H1 (cell line): ENCODE measurements around the gene ING1. TPM values are rescaled to one million over a fixed set of nuclear protein-coding genes. Genes with fewer than 3 reads are reported as not detected.

Experiments
- CTCF ChIA-PET: fragments of 300-600 bp; sonication (Branson Sonifier 250); formaldehyde crosslinking; loops from one replicate; lab custom pipeline; 2021; ENCODE audit not compliant: partially characterized antibody; lab: Charles Lee
- POLR2A ChIA-PET: fragments of 300-600 bp; sonication (Branson Sonifier 250); formaldehyde crosslinking; loops from one replicate; lab custom pipeline; 2021; ENCODE audit warnings: inconsistent platforms; ENCODE audit not compliant: partially characterized antibody; lab: Charles Lee
- DNase-seq, 2 experiments: peaks; one replicate each; pipeline versions ENCODE4 v3.0.0 to v3.0.0-alpha.2; 2010 to 2022; ENCODE audit warnings: low spot score in 2 of 2, low read depth in 1 of 2, mixed read lengths in 1 of 2
- FAIRE-seq: peaks from 2 replicates; lab custom pipeline; 2011; peaks lifted over from hg19 to GRCh38; lab: Jason Lieb, UNC
- H2AFZ ChIP-seq: 2 replicates; pipeline ENCODE4 v1.8.1; 2012; ENCODE audit warnings: low read length, inconsistent platforms
- H2AK5ac ChIP-seq: 2 replicates; pipeline ENCODE4 v1.6.1; 2013; ENCODE audit warnings: low read depth, low read length
- H2BK120ac ChIP-seq: replicated peaks from 2 replicates; pipeline ENCODE3; 2013; ENCODE audit warnings: low read depth, low read length, inconsistent platforms
- H2BK12ac ChIP-seq: 2 replicates; pipeline ENCODE4 v1.6.1; 2013; ENCODE audit warnings: low read depth, low read length
- H2BK15ac ChIP-seq: 2 replicates; pipeline ENCODE4 v1.6.1; 2013; ENCODE audit warnings: low read length
- H2BK20ac ChIP-seq: 2 replicates; pipeline ENCODE4 v1.6.1; 2013; ENCODE audit warnings: low read length
- H2BK5ac ChIP-seq: 2 replicates; pipeline ENCODE4 v1.6.1; 2013; ENCODE audit warnings: low read depth, low read length
- H3K14ac ChIP-seq: 2 replicates; pipeline ENCODE4 v1.6.1; 2013; ENCODE audit warnings: inconsistent platforms; ENCODE audit not compliant: insufficient read length
- H3K18ac ChIP-seq: 2 replicates; pipeline ENCODE4 v1.6.1; 2013; ENCODE audit warnings: low read length; ENCODE audit errors: extremely low read depth
- H3K23ac ChIP-seq: 2 replicates; pipeline ENCODE4 v1.6.1; 2013; ENCODE audit warnings: inconsistent platforms; ENCODE audit not compliant: insufficient read length
- H3K23me2 ChIP-seq: 2 replicates; pipeline ENCODE4 v1.6.1; 2013; ENCODE audit warnings: low read depth, low read length
- H3K27ac ChIP-seq: 2 replicates; pipeline ENCODE4 v1.6.1; 2011; ENCODE audit warnings: low read depth, low read length, inconsistent platforms
- H3K27me3 ChIP-seq, 4 experiments: replicated peaks in 1 of 4; 1 replicate in 1 of 4; 2 replicates in 3 of 4; pipeline versions ENCODE4 v1.6.1 to v1.8.1; 2011 to 2013; ENCODE audit warnings: low read length in 3 of 4, mild to moderate bottlenecking in 3 of 4, inconsistent platforms in 2 of 4, mixed read lengths in 2 of 4, moderate library complexity in 1 of 4; ENCODE audit not compliant: control insufficient read depth in 3 of 4, insufficient read depth in 3 of 4; ENCODE audit errors: extremely low read depth in 1 of 4
- H3K36me3 ChIP-seq, 4 experiments: 2 replicates each; pipeline versions ENCODE4 v1.6.1 to v1.8.1; 2011 to 2013; ENCODE audit warnings: mild to moderate bottlenecking in 4 of 4, low read length in 3 of 4, moderate library complexity in 2 of 4, control low read depth in 1 of 4, inconsistent platforms in 1 of 4; ENCODE audit not compliant: insufficient read depth in 4 of 4, control insufficient read depth in 2 of 4
- H3K4ac ChIP-seq: replicated peaks from 2 replicates; pipeline ENCODE3; 2013; ENCODE audit warnings: low read length, low read depth, mixed read lengths, inconsistent platforms; ENCODE audit not compliant: insufficient read length
- H3K4me1 ChIP-seq, 4 experiments: replicated peaks in 1 of 4; 1 replicate in 1 of 4; 2 replicates in 3 of 4; pipeline versions ENCODE4 v1.6.1 to v1.8.1; 2011 to 2013; ENCODE audit warnings: low read length in 3 of 4, inconsistent platforms in 2 of 4, mixed read lengths in 1 of 4; ENCODE audit not compliant: insufficient read depth in 4 of 4, control insufficient read depth in 3 of 4
- H3K4me2 ChIP-seq, 2 experiments: 2 replicates each; pipeline versions ENCODE4 v1.6.1 to v1.8.1; 2011 to 2013; ENCODE audit warnings: low read depth in 2 of 2, low read length in 2 of 2, control low read depth in 1 of 2, inconsistent platforms in 1 of 2, mild to moderate bottlenecking in 1 of 2; ENCODE audit not compliant: insufficient read depth in 1 of 2
- H3K4me3 ChIP-seq, 4 experiments: fragments of 200-600, 300-600 bp in 1 of 4; sonication (generic), shearing (Covaris generic), sonication (Bioruptor Twin) in 1 of 4; 2 replicates each; pipeline versions ENCODE4 v1.5.1 to v1.8.1; 2011 to 2016; ENCODE audit warnings: low read length in 4 of 4, low read depth in 3 of 4, control low read depth in 2 of 4, inconsistent platforms in 2 of 4, mild to moderate bottlenecking in 2 of 4, mixed read lengths in 1 of 4, moderate library complexity in 1 of 4; ENCODE audit not compliant: insufficient read depth in 2 of 4; ENCODE audit errors: extremely low read depth in 1 of 4
- H3K56ac ChIP-seq: replicated peaks from 2 replicates; pipeline ENCODE3; 2013; ENCODE audit warnings: low read depth, mild to moderate bottlenecking, mixed read lengths, low read length, inconsistent platforms; ENCODE audit not compliant: insufficient read length
- H3K79me1 ChIP-seq: 2 replicates; pipeline ENCODE4 v1.6.1; 2013; ENCODE audit warnings: low read depth, low read length, control low read depth
- H3K79me2 ChIP-seq, 2 experiments: 2 replicates each; pipeline versions ENCODE4 v1.6.1 to v1.8.1; 2012 to 2013; ENCODE audit warnings: low read length in 2 of 2, mild to moderate bottlenecking in 2 of 2, inconsistent platforms in 1 of 2; ENCODE audit not compliant: insufficient read depth in 2 of 2, control insufficient read depth in 1 of 2
- H3K9ac ChIP-seq, 4 experiments: replicated peaks in 1 of 4; 1 replicate in 1 of 4; 2 replicates in 3 of 4; pipeline versions ENCODE4 v1.6.1 to v1.8.1; 2011 to 2013; ENCODE audit warnings: low read depth in 3 of 4, low read length in 3 of 4, control low read depth in 2 of 4, mild to moderate bottlenecking in 2 of 4, moderate library complexity in 2 of 4, inconsistent platforms in 1 of 4; ENCODE audit errors: extremely low read depth in 1 of 4
- H3K9me3 ChIP-seq, 2 experiments: 2 replicates each; pipeline versions ENCODE4 v1.6.1 to v1.8.1; 2012 to 2013; ENCODE audit warnings: mild to moderate bottlenecking in 2 of 2, moderate library complexity in 2 of 2, control low read depth in 1 of 2, inconsistent platforms in 1 of 2, low read depth in 1 of 2, low read length in 1 of 2, mixed read lengths in 1 of 2; ENCODE audit not compliant: insufficient read depth in 2 of 2
- H4K20me1 ChIP-seq, 2 experiments: replicated peaks in 1 of 2; 2 replicates each; pipeline versions ENCODE3 to v1.8.1; 2011 to 2013; ENCODE audit warnings: inconsistent platforms in 2 of 2, low read length in 2 of 2, mild to moderate bottlenecking in 1 of 2; ENCODE audit not compliant: insufficient read depth in 2 of 2, control insufficient read depth in 1 of 2
- H4K5ac ChIP-seq: 2 replicates; pipeline ENCODE4 v1.6.1; 2013; ENCODE audit warnings: low read length, low read depth, mixed read lengths, inconsistent platforms; ENCODE audit not compliant: insufficient read length
- H4K8ac ChIP-seq: 2 replicates; pipeline ENCODE4 v1.8.0; 2013; ENCODE audit warnings: mild to moderate bottlenecking, moderate library complexity, low read length, inconsistent platforms; ENCODE audit not compliant: insufficient read depth; ENCODE audit errors: extremely low read depth
- H4K91ac ChIP-seq: replicated peaks from 2 replicates; pipeline ENCODE3; 2013; ENCODE audit warnings: low read length, mixed read lengths, inconsistent platforms; ENCODE audit not compliant: insufficient read length
- BACH1 ChIP-seq: IDR thresholded peaks from 2 replicates; pipeline ENCODE4 v1.6.1; 2012; ENCODE audit warnings: low read length, improper control_type of control experiment
- CTBP2 ChIP-seq: IDR thresholded peaks from 2 replicates; pipeline ENCODE4 v1.7.0; 2011; ENCODE audit warnings: borderline replicate concordance, mild to moderate bottlenecking, moderate library complexity, mixed read lengths, low read length; ENCODE audit not compliant: insufficient read depth, insufficient read length
- EP300 ChIP-seq, 2 experiments: IDR thresholded peaks; 1 replicate in 1 of 2; 2 replicates in 1 of 2; pipeline ENCODE4 v1.6.1; 2011 to 2012; ENCODE audit warnings: low read depth in 2 of 2, low read length in 2 of 2, mild to moderate bottlenecking in 2 of 2, borderline replicate concordance in 1 of 2, inconsistent platforms in 1 of 2, moderate library complexity in 1 of 2
- GABPA ChIP-seq: IDR thresholded peaks from 2 replicates; pipeline ENCODE4 v1.6.1; 2011; ENCODE audit warnings: mild to moderate bottlenecking, low read length, moderate library complexity, borderline replicate concordance; ENCODE audit not compliant: insufficient read depth
- HDAC2 ChIP-seq, 2 experiments: fragments of 300-600 bp in 1 of 2; sonication (generic) in 1 of 2; IDR thresholded peaks; 2 replicates each; pipeline ENCODE4 v1.6.1; 2011 to 2012; ENCODE audit warnings: low read depth in 2 of 2, low read length in 2 of 2, mild to moderate bottlenecking in 2 of 2, moderate library complexity in 2 of 2, borderline replicate concordance in 1 of 2, inconsistent platforms in 1 of 2
- JUND ChIP-seq: IDR thresholded peaks from 2 replicates; pipeline ENCODE4 v1.6.1; 2011; ENCODE audit warnings: mild to moderate bottlenecking, improper control_type of control experiment, low read length
- KDM1A ChIP-seq: fragments of 200-600, 300-600 bp; sonication (generic); IDR thresholded peaks from 2 replicates; pipeline ENCODE4 v1.7.1; 2016; ENCODE audit warnings: mild to moderate bottlenecking, low read length, borderline replicate concordance
- SIRT6 ChIP-seq: IDR thresholded peaks from one replicate; pipeline ENCODE4 v1.7.1; 2012; ENCODE audit warnings: low read length, inconsistent platforms
- TEAD4 ChIP-seq: IDR thresholded peaks from 2 replicates; pipeline ENCODE4 v1.6.1; 2012; ENCODE audit warnings: low read depth, low read length, inconsistent platforms, mixed read lengths
- ZNF274 ChIP-seq: IDR thresholded peaks from 2 replicates; pipeline ENCODE4 v1.7.0; 2012; ENCODE audit warnings: low read length, borderline replicate concordance; ENCODE audit errors: extremely low read depth
- WGBS, 2 experiments: shearing (Covaris generic) in 1 of 2; methylation state at CpG; one replicate each; pipeline versions ENCODE4 v1.1.6 to v1.1.7; 2013 to 2015; ENCODE audit warnings: low lambda C conversion rate in 2 of 2, mixed read lengths in 2 of 2, inconsistent platforms in 1 of 2, low coverage in 1 of 2, missing lambda C conversion rate in 1 of 2; ENCODE audit not compliant: insufficient replicate concordance in 2 of 2, insufficient coverage in 1 of 2, insufficient read length in 1 of 2; ENCODE audit errors: extremely low coverage in 1 of 2, missing lambda C conversion rate in 1 of 2; 5-methylcytosine and 5-hydroxymethylcytosine counted together
- polyA plus RNA-seq, 7 experiments: library from polyadenylated mRNA; depleted of rRNA in 3 of 7; stranded (reverse) in 5 of 7; unstranded in 2 of 7; fragments of >200 nt in 5 of 7; fragments of 200-250 nt in 2 of 7; gene quantifications; 1 replicate in 5 of 7; 2 replicates in 1 of 7; 4 replicates in 1 of 7; pipeline versions ENCODE4 v1.2.1 to v1.2.3, GENCODE V29; 2011 to 2013; ENCODE audit warnings: missing spikeins in 2 of 7, mixed read lengths in 2 of 7
- total RNA-seq: library from RNA; stranded (reverse); fragmentation: NEBNext Ultra II Directional; extraction: Animal tissue kit (Norgen Biotek cat#: 25700); gene quantifications from 2 replicates; pipeline ENCODE4 v1.2.1, GENCODE V29; 2021
- TF ChIP-seq, protein P1 (sequence below), 3 experiments: IDR thresholded peaks; 1 replicate in 2 of 3; 2 replicates in 1 of 3; pipeline versions ENCODE4 v1.5.1 to v1.6.1; 2011; ENCODE audit warnings: low read length in 3 of 3, mild to moderate bottlenecking in 3 of 3, inconsistent platforms in 2 of 3, low read depth in 1 of 3, moderate library complexity in 1 of 3; ENCODE audit not compliant: insufficient read depth in 1 of 3; ENCODE audit errors: control extremely low read depth in 1 of 3

Gene ING1
- total and polyA plus RNA-seq, 2 of the 8 experiments (the other 6 are each of a cell fraction or from before 2014, with no cell fraction given): 22.3 to 26.6 TPM

DNA sequence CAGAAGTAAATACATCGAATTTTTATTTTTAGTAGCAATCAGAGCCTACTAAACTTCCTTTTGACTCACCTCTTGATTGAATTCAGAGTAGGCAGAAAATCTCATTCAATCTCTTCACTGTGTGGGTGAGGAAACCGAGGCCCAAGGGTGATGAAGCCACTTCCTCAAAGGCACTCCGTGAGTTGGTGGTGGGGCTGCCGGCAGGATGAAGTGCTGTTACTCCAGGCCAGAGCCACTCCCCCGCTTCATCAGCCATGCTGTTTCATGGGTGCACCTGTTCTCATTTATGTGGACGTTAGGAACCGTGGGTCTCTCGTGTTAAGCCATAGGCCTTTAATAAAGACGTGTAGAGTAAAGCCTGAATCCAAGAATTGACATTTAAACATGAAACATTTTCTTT, 13.2 kb downstream of the ING1 start:
- Histone ChIP-seq H2BK5ac (no peak overlapping the region), H4K5ac (no peak overlapping the region), H3K56ac (no peak overlapping the region), H3K4ac (no peak overlapping the region), H2AFZ (no peak overlapping the region), H3K4me1 (no peaks in the 10 kb centered on the region), H2AK5ac (no peak overlapping the region), H2BK20ac (no peak overlapping the region), H2BK120ac (no peak overlapping the region), H4K8ac (no peak overlapping the region), H3K18ac (no peak overlapping the region), H3K14ac (no peak overlapping the region), H2BK12ac (no peak overlapping the region), H3K9ac (no peak overlapping the region), H2BK15ac (no peak overlapping the region), H3K9me3 (no peaks in the 10 kb centered on the region), H3K4me2 (no peak overlapping the region), H3K23me2 (no peaks in the 10 kb centered on the region), H3K4me3 (no peak overlapping the region), H3K79me2 (peaks cover 0 to 7% of the 10 kb centered on the region in 2 experiments; a peak in 2 of 4 replicates), H4K20me1 (peaks cover 0 to 2% of the 10 kb centered on the region in 2 experiments), H3K79me1 (no peaks in the 10 kb centered on the region), H3K27ac (no peak overlapping the region), H3K36me3 (no peaks in the 10 kb centered on the region; a peak in 1 of 8 replicates), H3K23ac (no peak overlapping the region), H4K91ac (no peak overlapping the region), H3K27me3 (no peaks in the 10 kb centered on the region)
- DNase-seq (no peak), FAIRE-seq (no peak)
- WGBS, 2 experiments: 85% methylated on average over 9 of the region's 9 CpGs; no CpG with 5 or more reads in 1 of the 2 experiments
- POLR2A ChIA-PET: interaction anchor here (4.0 kb wide), 1 partner anchor 12 kb away, joined by 28 read pairs; the partner anchor contains the start of gene ING1
- CTCF ChIA-PET: no interaction called here
- TF ChIP-seq SIRT6 (no peak), KDM1A (no peak), GABPA (no peak), EP300 (IDR thresholded peaks at IDR 0.05; ENCODE audit: borderline replicate concordance in 1 of 2, low read depth in 2 of 2, low read length in 2 of 2) (no peak), BACH1 (no peak), HDAC2 (IDR thresholded peaks at IDR 0.05; ENCODE audit: borderline replicate concordance in 1 of 2, low read depth in 2 of 2, low read length in 2 of 2) (no peak), JUND (no peak), CTBP2 (no peak), TEAD4 (no peak), ZNF274 (no peak)
- TF ChIP-seq, protein P1, sequence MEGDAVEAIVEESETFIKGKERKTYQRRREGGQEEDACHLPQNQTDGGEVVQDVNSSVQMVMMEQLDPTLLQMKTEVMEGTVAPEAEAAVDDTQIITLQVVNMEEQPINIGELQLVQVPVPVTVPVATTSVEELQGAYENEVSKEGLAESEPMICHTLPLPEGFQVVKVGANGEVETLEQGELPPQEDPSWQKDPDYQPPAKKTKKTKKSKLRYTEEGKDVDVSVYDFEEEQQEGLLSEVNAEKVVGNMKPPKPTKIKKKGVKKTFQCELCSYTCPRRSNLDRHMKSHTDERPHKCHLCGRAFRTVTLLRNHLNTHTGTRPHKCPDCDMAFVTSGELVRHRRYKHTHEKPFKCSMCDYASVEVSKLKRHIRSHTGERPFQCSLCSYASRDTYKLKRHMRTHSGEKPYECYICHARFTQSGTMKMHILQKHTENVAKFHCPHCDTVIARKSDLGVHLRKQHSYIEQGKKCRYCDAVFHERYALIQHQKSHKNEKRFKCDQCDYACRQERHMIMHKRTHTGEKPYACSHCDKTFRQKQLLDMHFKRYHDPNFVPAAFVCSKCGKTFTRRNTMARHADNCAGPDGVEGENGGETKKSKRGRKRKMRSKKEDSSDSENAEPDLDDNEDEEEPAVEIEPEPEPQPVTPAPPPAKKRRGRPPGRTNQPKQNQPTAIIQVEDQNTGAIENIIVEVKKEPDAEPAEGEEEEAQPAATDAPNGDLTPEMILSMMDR (IDR thresholded peaks at IDR 0.05; ENCODE audit: control extremely low read depth in 1 of 3, insufficient read depth in 1 of 3, low read depth in 1 of 3, low read length in 3 of 3): no peak
